HepG2 (cell line): ENCODE data around the gene GEMIN4. TPM values are rescaled to one million over a fixed set of nuclear protein-coding genes. Genes with fewer than 3 reads are reported as not detected.

Source experiments
- ATAC-seq: fragments of 200-7000 bp; cut with Tn5 transposase; 3 replicates; pipeline ENCODE4 v1.9.1; 2020; ENCODE audit warnings: mild to moderate bottlenecking, moderate library complexity
- BruUV-seq: library from RNA; stranded (reverse); fragments of 400-500 nt; replicated peaks from 2 replicates; lab custom pipeline; 2021; lab: Mats Ljungman, UMichigan
- CTCF ChIA-PET: fragments of 300-600 bp; formaldehyde crosslinking; extraction: SDS; loops from one replicate; lab custom pipeline; 2021; ENCODE audit warnings: low total read pairs, inconsistent platforms, low intra/inter-chr PET ratio; lab: Yijun Ruan, JAX
- POLR2A ChIA-PET: fragments of 350-600 bp; sonication (Branson Sonifier 250); formaldehyde crosslinking; loops from one replicate; lab custom pipeline; 2020; ENCODE audit warnings: antibody characterized with exemption, inconsistent platforms; lab: Yijun Ruan, JAX
- DNase-seq: peaks from one replicate; pipeline ENCODE4 v3.0.0-alpha.2; 2015; ENCODE audit warnings: low spot score
- FAIRE-seq: peaks from 3 replicates; lab custom pipeline; 2011; peaks lifted over from hg19 to GRCh38; lab: Jason Lieb, UNC
- H2AFZ ChIP-seq: one replicate; pipeline ENCODE4 v1.6.1; 2011; ENCODE audit warnings: low read length, inconsistent platforms
- H3K27ac ChIP-seq: fragments of 300-600 bp; 3 replicates; pipeline ENCODE4 v1.8.0; 2011; ENCODE audit warnings: mixed run types, mild to moderate bottlenecking, mixed read lengths, low read length, inconsistent platforms; ENCODE audit not compliant: insufficient read depth; ENCODE audit errors: extremely low read length
- H3K27me3 ChIP-seq, 2 experiments: fragments of 200-600 bp in 1 of 2; 2 replicates in 1 of 2; 3 replicates in 1 of 2; pipeline versions ENCODE4 v1.6.0 to v1.8.0; 2011; ENCODE audit warnings: low read length in 2 of 2, mild to moderate bottlenecking in 2 of 2, moderate library complexity in 2 of 2, inconsistent platforms in 1 of 2; ENCODE audit not compliant: insufficient read depth in 2 of 2, control insufficient read depth in 1 of 2
- H3K36me3 ChIP-seq, 2 experiments: fragments of 200-600 bp in 1 of 2; replicated peaks in 1 of 2; 2 replicates in 1 of 2; 3 replicates in 1 of 2; pipeline versions ENCODE4 v1.5.1 to v1.8.0; 2011; ENCODE audit warnings: low read length in 2 of 2, inconsistent platforms in 1 of 2; ENCODE audit not compliant: insufficient read depth in 2 of 2, control insufficient read depth in 1 of 2
- H3K4me1 ChIP-seq: 2 replicates; pipeline ENCODE4 v1.5.1; 2012; ENCODE audit warnings: low read length, inconsistent platforms; ENCODE audit not compliant: insufficient read depth
- H3K4me2 ChIP-seq: 2 replicates; pipeline ENCODE4 v1.6.0; 2011; ENCODE audit warnings: low read depth, low read length, inconsistent platforms
- H3K4me3 ChIP-seq, 3 experiments: fragments of 200-600 bp in 1 of 3; sonication (generic), shearing (Covaris generic) in 1 of 3; replicated peaks in 1 of 3; 2 replicates each; pipeline ENCODE4 v1.5.1; 2011 to 2016; ENCODE audit warnings: low read length in 3 of 3, inconsistent platforms in 2 of 3, low read depth in 2 of 3, mild to moderate bottlenecking in 2 of 3, control low read depth in 1 of 3, mixed read lengths in 1 of 3; ENCODE audit not compliant: insufficient read depth in 1 of 3
- H3K79me2 ChIP-seq: one replicate; pipeline ENCODE4 v1.6.1; 2011; ENCODE audit warnings: low read length, inconsistent platforms; ENCODE audit not compliant: insufficient read depth
- H3K9ac ChIP-seq: 2 replicates; pipeline ENCODE4 v1.6.0; 2011; ENCODE audit warnings: mild to moderate bottlenecking, low read depth, low read length, inconsistent platforms; ENCODE audit not compliant: insufficient read depth
- H3K9me3 ChIP-seq: 2 replicates; pipeline ENCODE4 v1.5.1; 2012; ENCODE audit warnings: mild to moderate bottlenecking, low read length
- H4K20me1 ChIP-seq: 2 replicates; pipeline ENCODE4 v1.6.0; 2011; ENCODE audit warnings: inconsistent platforms, mild to moderate bottlenecking, low read length, moderate library complexity; ENCODE audit not compliant: insufficient read depth
- AKAP8 ChIP-seq: sonication (generic); formaldehyde crosslinking; IDR thresholded peaks from 2 replicates; pipeline ENCODE4 v1.5.1; 2020; ENCODE audit warnings: mild to moderate bottlenecking, missing genetic modification reagents
- ATF7 ChIP-seq, 2 experiments: fragments of 450-650 bp in 1 of 2; sonication (generic) in 1 of 2; formaldehyde crosslinking in 1 of 2; IDR thresholded peaks; 2 replicates each; pipeline versions ENCODE4 v1.4.0 to v1.6.1; 2016 to 2020; ENCODE audit warnings: antibody characterized with exemption in 1 of 2, mild to moderate bottlenecking in 1 of 2, missing genetic modification reagents in 1 of 2
- GATAD2A ChIP-seq: IDR thresholded peaks from 2 replicates; pipeline ENCODE4 v1.6.1; 2016
- HNF4G ChIP-seq, 2 experiments: sonication (generic) in 1 of 2; formaldehyde crosslinking in 1 of 2; IDR thresholded peaks; 2 replicates each; pipeline versions ENCODE4 v1.4.0 to v1.6.1; 2011 to 2020; ENCODE audit warnings: borderline replicate concordance in 2 of 2, low read depth in 2 of 2, mild to moderate bottlenecking in 2 of 2, low read length in 1 of 2, missing genetic modification reagents in 1 of 2, moderate library complexity in 1 of 2
- KDM2A ChIP-seq: sonication (generic); formaldehyde crosslinking; IDR thresholded peaks from 2 replicates; pipeline ENCODE4 v1.4.0; 2020; ENCODE audit warnings: low read depth, missing genetic modification reagents, borderline replicate concordance
- MIER3 ChIP-seq: IDR thresholded peaks from 2 replicates; pipeline ENCODE4 v1.6.1; 2016; ENCODE audit warnings: missing compliant biosample characterization, borderline replicate concordance
- RBFOX2 ChIP-seq: fragments of 200-400 bp; formaldehyde crosslinking; IDR thresholded peaks from 2 replicates; pipeline ENCODE4 v1.6.1; 2017; ENCODE audit warnings: low read depth, mild to moderate bottlenecking, low read length
- ZFY ChIP-seq: sonication (generic); formaldehyde crosslinking; IDR thresholded peaks from 2 replicates; pipeline ENCODE4 v1.4.0; 2020; ENCODE audit warnings: missing genetic modification reagents
- ZNF12 ChIP-seq: sonication (generic); formaldehyde crosslinking; IDR thresholded peaks from 2 replicates; pipeline ENCODE4 v1.5.0; 2020; ENCODE audit warnings: missing genetic modification reagents
- ZNF264 ChIP-seq: sonication (generic); formaldehyde crosslinking; IDR thresholded peaks from 2 replicates; pipeline ENCODE4 v1.4.0; 2020; ENCODE audit warnings: missing genetic modification reagents
- ZSCAN29 ChIP-seq: sonication (generic); formaldehyde crosslinking; conservative IDR thresholded peaks from 2 replicates; pipeline ENCODE4 v1.4.0; 2020; ENCODE audit warnings: mild to moderate bottlenecking, missing genetic modification reagents
- WGBS: methylation state at CpG from one replicate; pipeline ENCODE4 v1.1.6; 2017; ENCODE audit warnings: low lambda C conversion rate; 5-methylcytosine and 5-hydroxymethylcytosine counted together
- in situ Hi-C: cut with HindIII; loops from 2 replicates; pipeline ENCODE4 v1.10.0; 2017; ENCODE audit warnings: low pct_unique_long_range_greater_than_20kb; ENCODE audit not compliant: extremely low pct_ligation_motif_present
- intact Hi-C: fragments of 100-400 bp; cut with micrococcal nuclease; formaldehyde crosslinking; loops from one replicate; pipeline ENCODE4 v1.10.0; 2022; ENCODE audit not compliant: unreplicated experiment
- polyA plus RNA-seq, 8 experiments: library from polyadenylated mRNA; depleted of rRNA in 3 of 8; stranded (reverse) in 7 of 8; unstranded in 1 of 8; fragments of >200 nt; fragmentation: Illumina TruSeq in 4 of 8; extraction: Trizol in 4 of 8; gene quantifications; 2 replicates each; pipeline versions ENCODE4 v1.2.1 to v1.2.3, GENCODE V29; 2011 to 2016; ENCODE audit warnings: low read depth in 4 of 8, missing spikeins in 1 of 8, mixed read lengths in 1 of 8; ENCODE audit not compliant: insufficient read depth in 1 of 8
- total RNA-seq, 5 experiments: library from RNA; depleted of rRNA; stranded (reverse); fragments of >200 nt; fragmentation: Illumina TruSeq; extraction: Trizol; gene quantifications; 2 replicates each; pipeline ENCODE4 v1.2.3, GENCODE V29; 2016; ENCODE audit warnings: low read depth in 1 of 5
- TF ChIP-seq, protein P1 (sequence below): sonication (generic); formaldehyde crosslinking; IDR thresholded peaks from 2 replicates; pipeline ENCODE4 v1.5.1; 2020; ENCODE audit warnings: missing genetic modification reagents, mild to moderate bottlenecking, borderline replicate concordance
- TF ChIP-seq, protein P2 (sequence below): sonication (generic); formaldehyde crosslinking; IDR thresholded peaks from 2 replicates; pipeline ENCODE4 v1.5.0; 2020; ENCODE audit warnings: missing genetic modification reagents, mild to moderate bottlenecking, borderline replicate concordance
- TF ChIP-seq, protein P3 (sequence below): sonication (generic); formaldehyde crosslinking; IDR thresholded peaks from 2 replicates; pipeline ENCODE4 v1.4.0; 2020; ENCODE audit warnings: missing genetic modification reagents
- TF ChIP-seq, protein P4 (sequence below): sonication (generic); formaldehyde crosslinking; IDR thresholded peaks from 2 replicates; pipeline ENCODE4 v1.4.0; 2020; ENCODE audit warnings: mild to moderate bottlenecking, missing genetic modification reagents

GEMIN4 gene
- total and polyA plus RNA-seq, 2 of the 13 experiments (the other 11 are each of a cell fraction or from before 2014, with no cell fraction given): 10.8 to 22.7 TPM

DNA sequence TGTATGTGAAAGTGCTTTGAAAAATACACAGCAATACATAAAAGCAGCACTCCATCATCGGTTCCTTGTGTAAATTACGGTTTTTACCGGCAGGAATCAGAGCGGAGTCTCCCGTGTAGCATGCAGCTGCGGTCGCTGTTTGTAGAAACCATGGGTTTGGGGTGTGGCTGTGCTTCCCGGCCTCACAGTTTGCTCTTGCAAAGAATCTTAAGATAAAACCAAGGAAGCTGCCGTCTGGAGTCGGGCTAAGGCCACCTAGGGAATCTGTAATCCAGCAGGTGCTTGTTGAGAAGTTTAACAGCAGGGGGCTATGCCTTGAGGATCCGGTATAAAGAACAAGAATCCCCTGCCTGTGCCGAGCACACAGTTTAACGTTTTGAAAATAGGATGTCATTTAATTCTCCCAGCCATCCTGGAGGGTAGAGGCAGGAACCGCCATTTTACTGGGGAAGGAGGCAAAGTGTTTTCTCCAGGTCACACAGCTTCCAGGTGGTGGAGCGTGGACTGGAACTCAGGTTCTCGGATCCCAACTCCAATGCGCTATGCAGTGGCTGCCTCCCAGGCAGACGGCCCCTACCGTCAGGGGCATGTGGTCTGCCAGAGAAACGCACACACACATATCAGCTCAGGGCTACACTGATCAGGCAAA, 25.7 kb downstream of the GEMIN4 start:
- H3K79me2 ChIP-seq: no peaks in the 10 kb centered on the region
- no peaks in the 10 kb centered on the region for H3K36me3 ChIP-seq
- ATAC-seq (peak; percentile 92), DNase-seq (no peak), FAIRE-seq (peak; percentile 57)
- H3K27ac ChIP-seq: peak overlapping the region; percentile 21
- peak overlapping the region; percentile 96 for H3K4me2 ChIP-seq
- H4K20me1 ChIP-seq: no peaks in the 10 kb centered on the region
- intact Hi-C loops (no loop called here), in situ Hi-C loops (no loop called here)
- H3K9ac ChIP-seq: peak overlapping the region; percentile 29
- WGBS: 14% methylated on average over 14 of the region's 20 CpGs
- peak overlapping the region; percentile 13 to 60 (median 35); a peak in 5 of 6 replicates for H3K4me3 ChIP-seq
- peak overlapping the region; percentile 25 for H2AFZ ChIP-seq
- POLR2A ChIA-PET: interaction anchor here (1.1 to 1.7 kb wide), 2 partner anchors 11 to 18 kb away, joined by 4 to 6 read pairs; no protein-coding TSS in a partner anchor
- H3K4me1 ChIP-seq: peaks cover 50% of the 10 kb centered on the region
- H3K9me3 ChIP-seq: no peaks in the 10 kb centered on the region
- CTCF ChIA-PET: no interaction called here
- no TSS peak for BruUV-seq
- no peaks in the 10 kb centered on the region for H3K27me3 ChIP-seq
- TF ChIP-seq GATAD2A (0 out of 2 replicates have a peak, but pooled peaks have one; percentile 6), HNF4G (IDR thresholded peaks at IDR 0.05; ENCODE audit: borderline replicate concordance, low read depth, low read length) (no peak), HNF4G (CRISPR knock-in tag; IDR thresholded peaks at IDR 0.05; ENCODE audit: borderline replicate concordance, low read depth) (no peak), ZNF264 (CRISPR knock-in tag) (0 out of 2 replicates have a peak, but pooled peaks have one; percentile 40), MIER3 (CRISPR knock-in tag) (no peak), ZFY (CRISPR knock-in tag) (peak; percentile 21; the same call in 1 of the 2 replicates), AKAP8 (CRISPR knock-in tag) (peak; percentile 51; the same call in 1 of the 2 replicates), RBFOX2 (no peak), ZSCAN29 (CRISPR knock-in tag) (peak; percentile 58; the same call in 1 of the 2 replicates), ATF7 (IDR thresholded peaks at IDR 0.05) (peak; percentile 21; the same call in 1 of the 2 replicates), ATF7 (CRISPR knock-in tag; IDR thresholded peaks at IDR 0.05) (no peak), ZNF12 (CRISPR knock-in tag) (0 out of 2 replicates have a peak, but pooled peaks have one; percentile 16), KDM2A (CRISPR knock-in tag) (peak; percentile 57; the same call in 1 of the 2 replicates)
- TF ChIP-seq, protein P1, sequence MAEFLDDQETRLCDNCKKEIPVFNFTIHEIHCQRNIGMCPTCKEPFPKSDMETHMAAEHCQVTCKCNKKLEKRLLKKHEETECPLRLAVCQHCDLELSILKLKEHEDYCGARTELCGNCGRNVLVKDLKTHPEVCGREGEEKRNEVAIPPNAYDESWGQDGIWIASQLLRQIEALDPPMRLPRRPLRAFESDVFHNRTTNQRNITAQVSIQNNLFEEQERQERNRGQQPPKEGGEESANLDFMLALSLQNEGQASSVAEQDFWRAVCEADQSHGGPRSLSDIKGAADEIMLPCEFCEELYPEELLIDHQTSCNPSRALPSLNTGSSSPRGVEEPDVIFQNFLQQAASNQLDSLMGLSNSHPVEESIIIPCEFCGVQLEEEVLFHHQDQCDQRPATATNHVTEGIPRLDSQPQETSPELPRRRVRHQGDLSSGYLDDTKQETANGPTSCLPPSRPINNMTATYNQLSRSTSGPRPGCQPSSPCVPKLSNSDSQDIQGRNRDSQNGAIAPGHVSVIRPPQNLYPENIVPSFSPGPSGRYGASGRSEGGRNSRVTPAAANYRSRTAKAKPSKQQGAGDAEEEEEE (CRISPR knock-in tag): 0 out of 2 replicates have a peak, but pooled peaks have one; percentile 50
- TF ChIP-seq, protein P2, sequence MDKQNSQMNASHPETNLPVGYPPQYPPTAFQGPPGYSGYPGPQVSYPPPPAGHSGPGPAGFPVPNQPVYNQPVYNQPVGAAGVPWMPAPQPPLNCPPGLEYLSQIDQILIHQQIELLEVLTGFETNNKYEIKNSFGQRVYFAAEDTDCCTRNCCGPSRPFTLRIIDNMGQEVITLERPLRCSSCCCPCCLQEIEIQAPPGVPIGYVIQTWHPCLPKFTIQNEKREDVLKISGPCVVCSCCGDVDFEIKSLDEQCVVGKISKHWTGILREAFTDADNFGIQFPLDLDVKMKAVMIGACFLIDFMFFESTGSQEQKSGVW (CRISPR knock-in tag): no peak
- TF ChIP-seq, protein P3, sequence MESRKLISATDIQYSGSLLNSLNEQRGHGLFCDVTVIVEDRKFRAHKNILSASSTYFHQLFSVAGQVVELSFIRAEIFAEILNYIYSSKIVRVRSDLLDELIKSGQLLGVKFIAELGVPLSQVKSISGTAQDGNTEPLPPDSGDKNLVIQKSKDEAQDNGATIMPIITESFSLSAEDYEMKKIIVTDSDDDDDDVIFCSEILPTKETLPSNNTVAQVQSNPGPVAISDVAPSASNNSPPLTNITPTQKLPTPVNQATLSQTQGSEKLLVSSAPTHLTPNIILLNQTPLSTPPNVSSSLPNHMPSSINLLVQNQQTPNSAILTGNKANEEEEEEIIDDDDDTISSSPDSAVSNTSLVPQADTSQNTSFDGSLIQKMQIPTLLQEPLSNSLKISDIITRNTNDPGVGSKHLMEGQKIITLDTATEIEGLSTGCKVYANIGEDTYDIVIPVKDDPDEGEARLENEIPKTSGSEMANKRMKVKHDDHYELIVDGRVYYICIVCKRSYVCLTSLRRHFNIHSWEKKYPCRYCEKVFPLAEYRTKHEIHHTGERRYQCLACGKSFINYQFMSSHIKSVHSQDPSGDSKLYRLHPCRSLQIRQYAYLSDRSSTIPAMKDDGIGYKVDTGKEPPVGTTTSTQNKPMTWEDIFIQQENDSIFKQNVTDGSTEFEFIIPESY: peak; percentile 96
- TF ChIP-seq, protein P4, sequence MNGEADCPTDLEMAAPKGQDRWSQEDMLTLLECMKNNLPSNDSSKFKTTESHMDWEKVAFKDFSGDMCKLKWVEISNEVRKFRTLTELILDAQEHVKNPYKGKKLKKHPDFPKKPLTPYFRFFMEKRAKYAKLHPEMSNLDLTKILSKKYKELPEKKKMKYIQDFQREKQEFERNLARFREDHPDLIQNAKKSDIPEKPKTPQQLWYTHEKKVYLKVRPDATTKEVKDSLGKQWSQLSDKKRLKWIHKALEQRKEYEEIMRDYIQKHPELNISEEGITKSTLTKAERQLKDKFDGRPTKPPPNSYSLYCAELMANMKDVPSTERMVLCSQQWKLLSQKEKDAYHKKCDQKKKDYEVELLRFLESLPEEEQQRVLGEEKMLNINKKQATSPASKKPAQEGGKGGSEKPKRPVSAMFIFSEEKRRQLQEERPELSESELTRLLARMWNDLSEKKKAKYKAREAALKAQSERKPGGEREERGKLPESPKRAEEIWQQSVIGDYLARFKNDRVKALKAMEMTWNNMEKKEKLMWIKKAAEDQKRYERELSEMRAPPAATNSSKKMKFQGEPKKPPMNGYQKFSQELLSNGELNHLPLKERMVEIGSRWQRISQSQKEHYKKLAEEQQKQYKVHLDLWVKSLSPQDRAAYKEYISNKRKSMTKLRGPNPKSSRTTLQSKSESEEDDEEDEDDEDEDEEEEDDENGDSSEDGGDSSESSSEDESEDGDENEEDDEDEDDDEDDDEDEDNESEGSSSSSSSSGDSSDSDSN (CRISPR knock-in tag): peak; percentile 91
